HG03196 (cell line): Measurements from ENCODE around the gene AGPAT3.

Source experiments
- ATAC-seq: cut with Tn5 transposase; IDR thresholded peaks from one replicate; pipeline ENCODE4 v1.9.1; 2021; ENCODE audit not compliant: unreplicated experiment

AGPAT3 gene

GRCh38 chr21:43953021-43953420 is 88.0 kb downstream of the AGPAT3 start:
- no peak for ATAC-seq

- no peak for ATAC-seq
Measured at GRCh38 chr21:43954042-43954441, 89.0 kb downstream of the AGPAT3 start.

- no peak for ATAC-seq
Measured at GRCh38 chr21:43954896-43955295, 89.9 kb downstream of the AGPAT3 start.

- ATAC-seq = no peak
Measured at GRCh38 chr21:43956019-43956669, 91.1 kb downstream of the AGPAT3 start.

- ATAC-seq = no peak
Measured at GRCh38 chr21:43956670-43957035, 91.6 kb downstream of the AGPAT3 start.

GRCh38 chr21:43957128-43957571 is 92.1 kb downstream of the AGPAT3 start:
- no peak for ATAC-seq

GRCh38 chr21:43957611-43958362 is 92.8 kb downstream of the AGPAT3 start:
- no peak for ATAC-seq

GRCh38 chr21:43958364-43959158 is 93.5 kb downstream of the AGPAT3 start:
- ATAC-seq = no peak

- ATAC-seq = no peak
Measured at GRCh38 chr21:43959231-43960116, 94.5 kb downstream of the AGPAT3 start.

GRCh38 chr21:43961382-43961909 is 96.4 kb downstream of the AGPAT3 start:
- ATAC-seq = no peak

GRCh38 chr21:43965911-43966585 is 101.0 kb downstream of the AGPAT3 start:
- ATAC-seq = no peak

- ATAC-seq = no peak
Measured at GRCh38 chr21:43966946-43967512, 102.0 kb downstream of the AGPAT3 start.

- no peak for ATAC-seq
Measured at GRCh38 chr21:43967981-43968380, 103.0 kb downstream of the AGPAT3 start.

GRCh38 chr21:43968410-43969114 is 103.5 kb downstream of the AGPAT3 start:
- no peak for ATAC-seq

GRCh38 chr21:43969115-43969444 is 104.1 kb downstream of the AGPAT3 start:
- no peak for ATAC-seq

GRCh38 chr21:43970551-43970950 is 105.5 kb downstream of the AGPAT3 start:
- no peak for ATAC-seq

GRCh38 chr21:43971201-43971991 is 106.4 kb downstream of the AGPAT3 start:
- ATAC-seq = no peak

GRCh38 chr21:43971992-43972255 is 106.9 kb downstream of the AGPAT3 start:
- no peak for ATAC-seq
